GF-D8 (cell line): Measurements from ENCODE around the gene TMEM11.
A peak's percentile ranks its signal among the peaks of the same experiment; 100 is the strongest.

Source experiments
- DNase-seq: peaks from one replicate; lab custom pipeline; 2025; lab: John Stamatoyannopoulos, UW

TMEM11 gene

DNA sequence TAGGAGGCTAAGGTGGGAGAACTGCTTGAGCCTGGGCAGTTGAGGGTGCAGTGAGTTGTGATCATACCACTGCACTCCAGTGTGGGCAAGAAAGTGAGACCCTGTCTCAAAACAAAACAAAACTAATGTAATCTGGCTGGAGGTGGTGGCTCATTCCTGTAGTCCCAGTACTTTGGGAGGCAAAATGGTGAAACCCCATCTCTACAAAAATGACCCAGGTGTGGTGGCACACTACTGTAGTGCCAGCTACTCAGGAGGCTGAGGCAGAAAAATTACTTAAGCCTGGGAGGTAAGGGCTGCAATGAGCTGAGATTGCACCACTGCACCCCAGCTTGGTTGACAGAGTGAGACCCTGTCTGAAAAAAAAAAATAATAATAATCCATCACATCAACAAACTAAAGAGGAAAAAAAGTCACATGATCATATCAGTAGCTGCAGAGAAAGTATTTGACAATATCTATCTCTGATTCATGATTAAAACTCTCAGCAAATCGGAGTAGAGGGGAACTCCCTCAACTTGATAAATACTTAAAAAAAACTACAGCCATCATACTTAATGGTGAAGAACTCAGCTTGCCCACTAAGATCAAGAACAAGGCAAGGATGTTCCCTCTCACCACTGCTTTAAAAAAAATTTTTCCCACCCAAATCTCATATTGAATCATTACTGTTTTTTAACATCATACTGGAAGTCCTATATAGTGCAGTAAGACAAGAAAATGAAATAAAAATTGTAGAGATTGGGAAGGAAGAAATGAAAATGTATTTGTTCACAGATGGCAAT lies 56.2 kb downstream of the TMEM11 start:
- no peak for DNase-seq

DNA sequence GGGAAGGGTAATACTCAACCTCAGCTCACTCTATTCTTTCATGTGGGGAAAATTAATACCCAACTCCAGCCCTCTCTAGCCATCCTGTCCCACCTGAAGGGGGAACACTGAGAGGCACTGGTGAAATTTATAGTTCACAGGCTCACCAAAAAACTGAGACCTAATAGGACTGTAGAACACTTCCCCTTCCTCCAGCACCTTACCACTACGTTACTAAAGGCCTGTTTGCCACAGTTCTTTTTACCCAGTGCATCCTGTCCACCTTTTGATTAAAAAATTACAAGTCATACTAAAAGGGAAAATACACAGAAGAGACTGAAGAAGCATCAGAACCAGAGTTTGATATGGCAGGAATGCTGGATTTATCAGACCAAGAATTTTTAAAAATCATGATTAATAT lies 61.2 kb downstream of the TMEM11 start:
- DNase-seq, result no peak

DNA sequence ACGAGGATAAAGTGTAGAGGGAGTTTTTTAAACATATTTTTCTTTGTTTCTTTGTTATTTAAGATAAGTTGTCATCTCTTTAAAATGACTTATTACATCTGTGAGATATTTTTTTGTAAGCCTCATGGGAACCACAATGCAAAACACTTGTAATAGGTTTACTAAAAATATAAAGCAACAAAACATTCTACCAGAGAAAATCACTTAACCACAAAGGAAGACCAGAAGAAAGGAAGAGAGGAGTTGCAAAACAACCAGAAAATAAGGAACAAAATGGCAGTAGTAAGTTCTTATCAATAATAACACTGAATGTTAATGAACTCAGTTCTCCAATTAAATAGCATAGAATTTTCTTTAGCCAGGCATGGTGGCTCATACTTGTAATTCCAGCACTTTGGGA lies 64.3 kb downstream of the TMEM11 start:
- peak; percentile 36 for DNase-seq
